Vein endothelial cell (primary cell): ENCODE results near the gene SHBG. TPM values are rescaled to one million over a fixed set of nuclear protein-coding genes. Genes with fewer than 3 reads are reported as not detected.

Experiments used
- small RNA-seq: library from RNA; depleted of rRNA; stranded (forward); fragments of <200 nt; gene quantifications from one replicate; pipeline ENCODE3, GENCODE V24; 2012
- total RNA-seq: library from RNA; depleted of rRNA; stranded (reverse); fragments of >200 nt; gene quantifications from 2 replicates; pipeline ENCODE4 v1.2.3, GENCODE V29; 2012

SHBG gene
- total RNA-seq: 0.19 TPM in 1 of 2 replicates, not detected in the other

GRCh38 chr17:7629939-7630571, at the start of gene SHBG:
SHBG (plus strand) TSS chr17:7630135; CDS start chr17:7630173, 38 bp downstream.

DNA sequence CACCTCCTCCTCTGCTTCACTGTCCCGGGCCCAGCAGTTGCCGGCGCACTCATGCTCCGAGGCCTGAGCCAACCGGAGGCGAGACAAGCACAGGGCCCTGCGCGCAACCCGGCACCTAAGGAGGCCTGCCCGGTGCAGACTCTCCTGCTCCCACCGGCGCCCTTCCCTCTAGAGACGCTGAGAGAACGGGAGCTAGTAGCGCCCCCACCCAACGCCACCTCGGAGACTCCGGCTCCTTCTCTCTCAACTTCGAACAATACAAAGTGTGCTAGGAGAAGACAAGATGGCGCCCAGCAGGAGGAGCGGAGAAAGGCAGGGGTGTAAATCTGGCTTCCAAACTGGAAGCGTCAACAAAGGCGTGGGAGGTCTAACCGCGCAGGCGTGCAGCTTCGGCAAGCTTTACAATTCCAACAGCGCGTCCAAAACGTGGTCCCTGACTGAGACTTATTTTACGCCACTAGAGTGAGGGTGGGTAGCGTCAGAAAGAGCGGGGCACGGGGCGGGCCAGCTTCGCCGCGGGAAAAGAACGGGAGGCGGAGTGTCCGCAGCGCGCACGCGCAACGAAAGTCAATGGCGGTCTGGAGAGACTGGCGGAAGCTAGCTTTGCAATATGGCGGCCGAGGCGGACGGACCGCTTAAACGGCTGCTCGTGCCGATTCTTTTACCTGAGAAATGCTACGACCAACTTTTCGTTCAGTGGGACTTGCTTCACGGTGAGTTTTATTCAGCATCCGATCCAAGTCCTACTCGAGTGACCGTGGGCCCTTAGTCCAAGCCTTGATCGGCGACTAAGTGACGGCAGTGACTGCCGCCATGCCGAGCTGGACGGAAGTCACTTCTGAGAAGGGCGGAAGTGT, 46.5 kb upstream of the SHBG start, which contains the start of gene MPDU1:
TSS of gene MPDU1 (plus strand) at position 600 of the 857 bp plus-strand sequence. CDS start at position 611, 11 bp downstream.

GRCh38 chr17:7589891-7590691, 39.8 kb upstream of the SHBG start, which contains the start of gene SOX15:
SOX15 (minus strand) TSS chr17:7590094; CDS start chr17:7589676, 418 bp downstream.

DNA sequence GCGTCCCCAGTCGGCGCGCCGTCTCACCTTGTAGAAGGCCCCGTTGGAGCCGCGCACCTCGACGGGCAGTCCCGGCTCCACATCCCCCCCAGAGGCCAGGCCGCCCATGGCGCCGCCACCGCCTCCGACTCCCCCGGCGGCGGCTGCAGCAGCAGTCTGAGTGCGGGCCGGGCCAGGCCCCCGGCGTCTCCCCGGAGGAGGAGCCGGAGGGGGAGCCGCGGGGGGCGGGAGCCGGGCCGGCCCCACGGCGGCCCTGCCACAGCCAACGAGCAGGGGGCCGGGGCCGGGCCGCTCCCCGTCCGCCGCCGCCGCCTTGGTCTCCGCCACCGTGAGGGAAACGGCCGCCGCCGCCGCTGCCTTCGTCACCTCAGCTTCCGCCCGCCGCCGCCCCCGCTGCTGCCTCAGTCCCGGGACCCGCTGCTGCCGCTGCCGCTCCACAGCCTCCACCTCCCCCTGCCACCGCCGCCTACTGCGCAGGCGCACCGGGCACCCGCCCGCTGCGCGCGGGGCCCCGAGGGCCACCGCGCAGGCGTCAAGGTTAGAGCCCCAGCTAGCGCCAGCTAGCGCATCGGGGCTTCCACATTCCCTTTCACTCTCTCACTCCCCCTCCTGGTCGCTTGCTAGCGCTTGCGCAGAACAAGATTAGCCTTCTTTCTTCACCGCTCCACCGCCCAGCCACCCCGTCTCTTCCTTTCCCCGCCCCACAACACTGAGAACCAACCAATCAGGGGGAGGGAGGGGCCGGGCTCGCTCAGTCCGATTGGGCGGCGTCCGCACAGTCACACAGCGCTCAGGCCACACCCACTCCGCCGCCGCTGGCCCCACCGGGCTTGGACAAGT, 15.3 kb upstream of the SHBG start, which contains the start of gene FXR2:
TSS of gene FXR2 (minus strand) at position 473 of the 840 bp plus-strand sequence. CDS start at position 108, 365 bp downstream.

DNA sequence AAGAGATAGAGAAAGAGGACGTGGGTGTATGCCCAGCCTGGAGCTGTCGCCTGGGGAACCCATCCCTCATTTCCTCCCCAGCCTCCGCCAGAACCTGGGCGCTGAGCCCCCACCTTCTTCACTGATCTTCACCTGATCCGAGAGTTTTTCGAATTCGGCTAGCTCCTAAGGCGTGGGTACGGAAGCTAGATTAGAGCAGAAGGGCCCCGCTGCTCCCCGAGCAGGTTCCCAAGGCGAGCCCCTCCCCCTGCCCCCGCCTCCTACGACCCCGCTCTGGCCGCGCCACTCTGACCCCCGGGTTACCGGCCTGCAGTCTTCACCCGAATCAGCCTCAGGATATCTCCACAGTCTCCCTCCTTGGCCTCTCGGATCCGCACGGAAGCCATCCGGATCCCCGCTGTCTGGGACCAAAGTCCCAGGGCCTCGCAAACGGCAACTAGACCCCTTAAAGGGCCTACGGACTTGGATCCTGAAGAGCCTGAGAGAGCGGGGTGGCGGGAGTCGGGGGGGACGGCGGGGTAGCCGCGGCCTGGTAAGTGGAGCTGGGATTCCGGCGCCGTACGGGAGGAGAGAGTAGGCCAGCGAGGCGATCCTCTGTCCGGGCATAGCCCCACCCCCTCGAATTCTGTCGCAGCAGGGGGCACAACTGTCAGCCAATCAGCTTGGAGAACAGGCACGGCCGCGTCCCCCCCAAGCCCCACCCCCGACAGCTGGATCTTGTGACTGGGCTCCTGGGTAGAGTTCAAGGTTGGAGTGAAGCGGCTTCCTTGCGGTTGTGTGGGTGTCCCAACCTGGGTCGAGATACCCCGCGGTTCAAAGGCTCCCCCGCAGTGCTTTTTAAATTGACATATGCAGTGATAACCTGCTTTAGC, 2.4 kb upstream of the SHBG start, which contains the start of gene SAT2:
TSS of gene SAT2 (minus strand) at position 572 of the 872 bp plus-strand sequence. CDS start at position 386, 186 bp downstream.

GRCh38 chr17:7650509-7651096, 20.7 kb downstream of the SHBG start, which contains the start of gene ATP1B2:
ATP1B2 (plus strand) TSS chr17:7650926; CDS start chr17:7651519, 593 bp downstream.

Small RNAs within 50 kb of the gene (small RNA-seq; reads per million reads assigned to genes)
- gene CD68: not detected

Other genes starting within 250 kb of the SHBG start
- 0.38 and 0.65 TPM in 2 replicates for gene TNK1, start 249.0 kb upstream of the SHBG start, total RNA-seq
- gene PLSCR3, start 235.6 kb upstream of the SHBG start, total RNA-seq: 27.0 and 36.3 TPM in 2 replicates
- 41.6 and 153 TPM in 2 replicates for gene TMEM256, start 226.0 kb upstream of the SHBG start, total RNA-seq
- gene NLGN2, start 222.3 kb upstream of the SHBG start, total RNA-seq: 4.6 and 5.2 TPM in 2 replicates
- not detected in 2 replicates for gene SPEM1, start 209.8 kb upstream of the SHBG start, total RNA-seq
- gene SPEM2, start 204.5 kb upstream of the SHBG start, total RNA-seq: not detected in 2 replicates
- not detected in 2 replicates for gene SPEM3, start 201.3 kb upstream of the SHBG start, total RNA-seq
- gene TMEM102, start 194.7 kb upstream of the SHBG start, total RNA-seq: 13.1 and 13.6 TPM in 2 replicates
- 0.38 and 0.65 TPM in 2 replicates for gene FGF11, start 190.6 kb upstream of the SHBG start, total RNA-seq
- 5.5 and 5.9 TPM in 2 replicates for gene CHRNB1, start 185.1 kb upstream of the SHBG start, total RNA-seq
- 26.4 and 32.3 TPM in 2 replicates for gene ZBTB4, start 150.5 kb upstream of the SHBG start, total RNA-seq
- not detected in 2 replicates for gene SLC35G6, start 148.7 kb upstream of the SHBG start, total RNA-seq
- 128 and 163 TPM in 2 replicates for gene POLR2A, start 145.8 kb upstream of the SHBG start, total RNA-seq
- gene TNFSF12, start 81.1 kb upstream of the SHBG start, total RNA-seq: 16.7 and 20.2 TPM in 2 replicates
- gene TNFSF13, start 71.4 kb upstream of the SHBG start, total RNA-seq: 1.3 and 2.5 TPM in 2 replicates
- gene SENP3, start 68.2 kb upstream of the SHBG start, total RNA-seq: 78.2 and 91.8 TPM in 2 replicates
- 5.5 and 7.5 TPM in 2 replicates for gene CD68, start 50.5 kb upstream of the SHBG start, total RNA-seq
- gene MPDU1, start 46.3 kb upstream of the SHBG start, total RNA-seq: 139 and 210 TPM in 2 replicates
- gene SOX15, start 40.0 kb upstream of the SHBG start, total RNA-seq: 0.33 TPM in 1 of 2 replicates, not detected in the other
- 35.9 and 44.5 TPM in 2 replicates for gene FXR2, start 15.2 kb upstream of the SHBG start, total RNA-seq
- 18.3 and 25.2 TPM in 2 replicates for gene SAT2, start 2.3 kb upstream of the SHBG start, total RNA-seq
- gene ATP1B2, start 20.8 kb downstream of the SHBG start, total RNA-seq: not detected in 2 replicates
- gene TP53, start 57.4 kb downstream of the SHBG start, total RNA-seq: 144 and 156 TPM in 2 replicates
- gene WRAP53, start 58.3 kb downstream of the SHBG start, total RNA-seq: 11.8 and 13.5 TPM in 2 replicates
- gene EFNB3, start 75.1 kb downstream of the SHBG start, total RNA-seq: 1.1 and 1.6 TPM in 2 replicates
- gene DNAH2, start 87.6 kb downstream of the SHBG start, total RNA-seq: under 0.01 and 0.10 TPM in 2 replicates
- gene KDM6B, start 204.1 kb downstream of the SHBG start, total RNA-seq: 5.3 and 5.6 TPM in 2 replicates
- gene TMEM88, start 224.9 kb downstream of the SHBG start, total RNA-seq: 26.5 and 43.0 TPM in 2 replicates
- gene NAA38, start 227.4 kb downstream of the SHBG start, total RNA-seq: 62.8 and 67.9 TPM in 2 replicates
- 9.5 and 12.0 TPM in 2 replicates for gene CYB5D1, start 227.9 kb downstream of the SHBG start, total RNA-seq